ENCODE data around the gene GAS2L2.

The GAS2L2 gene

DNA sequence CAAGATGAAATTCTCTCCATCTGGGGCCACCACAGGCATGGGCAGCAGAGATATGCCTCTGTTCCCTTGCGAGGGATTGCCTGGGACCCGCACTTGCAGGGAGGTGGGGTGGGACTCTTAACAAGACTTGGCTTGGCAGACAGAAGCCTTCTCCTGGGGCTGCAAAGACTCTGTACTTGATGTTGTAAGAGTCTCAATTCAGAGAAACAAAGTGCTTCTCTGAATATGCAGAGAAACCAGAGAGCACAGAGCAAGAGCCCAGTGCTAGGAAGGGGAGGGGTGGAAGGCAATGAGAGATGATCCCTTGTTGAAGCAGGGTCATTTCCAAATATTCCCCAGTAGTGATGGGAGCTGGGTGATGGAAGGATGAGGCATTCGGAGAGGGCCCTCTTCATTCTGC is 40.2 kb upstream of the GAS2L2 start:
- H3K4me3 ChIP-seq: no peak overlapping the region
- no peak overlapping the region for H3K9ac ChIP-seq (ENCODE audit: insufficient read length)
- no peak for DNase-seq (ENCODE audit: low read depth, low spot score)
- no peaks in the 10 kb centered on the region for H3K36me3 ChIP-seq (ENCODE audit: insufficient read depth, low read length)
- no peaks in the 10 kb centered on the region for H3K9me3 ChIP-seq (ENCODE audit: low read depth, low read length)
- no peak overlapping the region for H3K27ac ChIP-seq
- no peak for TF ChIP-seq EZH2 (IDR thresholded peaks at IDR 0.05)
- no peak for TF ChIP-seq POLR2AphosphoS5 (IDR thresholded peaks at IDR 0.05; ENCODE audit: borderline replicate concordance, low read depth, low read length)
- TF ChIP-seq FOXP2 (optimal IDR thresholded peaks at IDR 0.05; ENCODE audit: control extremely low read depth, extremely low read length, insufficient read depth): no peak

DNA sequence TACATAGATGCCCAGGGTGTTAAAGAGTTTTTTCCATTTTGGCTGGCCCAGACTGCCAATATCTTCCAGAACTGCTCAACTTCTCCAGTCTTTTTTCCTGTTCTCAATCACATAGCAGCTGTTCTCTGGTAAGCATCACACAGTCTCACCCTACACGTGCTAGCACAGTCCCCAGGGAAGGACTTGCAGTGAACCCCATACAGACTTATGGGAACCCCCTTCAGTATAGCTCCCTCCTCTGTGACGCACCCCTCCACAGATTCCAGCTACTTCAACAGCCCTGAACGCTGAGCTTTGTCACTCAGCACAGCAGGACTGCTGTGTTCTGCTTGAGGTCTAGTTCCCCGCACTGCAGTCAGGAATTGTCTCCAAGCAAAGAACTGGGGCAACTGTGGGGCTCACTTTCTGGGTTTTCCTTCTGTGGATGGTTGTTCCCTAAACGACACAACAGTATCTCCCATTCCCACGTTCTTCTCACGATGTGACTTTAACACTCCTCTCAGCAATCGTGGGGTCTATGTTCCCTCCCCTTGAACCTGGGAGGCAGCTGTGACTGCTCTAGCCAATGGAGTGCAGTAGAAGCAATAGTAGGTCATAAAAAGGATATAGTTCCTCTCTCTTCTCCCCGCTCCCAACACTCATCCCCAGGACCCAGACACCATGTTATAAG is 38.8 kb upstream of the GAS2L2 start:
- Histone ChIP-seq H3K27ac (no peak overlapping the region), H3K9me3 (ENCODE audit: low read depth, low read length) (no peaks in the 10 kb centered on the region), H3K9ac (ENCODE audit: insufficient read length) (no peak overlapping the region), H3K36me3 (ENCODE audit: insufficient read depth, low read length) (no peaks in the 10 kb centered on the region), H3K4me3 (no peak overlapping the region)
- DNase-seq (ENCODE audit: low read depth, low spot score): no peak
- TF ChIP-seq POLR2AphosphoS5 (IDR thresholded peaks at IDR 0.05; ENCODE audit: borderline replicate concordance, low read depth, low read length) (no peak), EZH2 (IDR thresholded peaks at IDR 0.05) (no peak), FOXP2 (optimal IDR thresholded peaks at IDR 0.05; ENCODE audit: control extremely low read depth, extremely low read length, insufficient read depth) (no peak)

DNA sequence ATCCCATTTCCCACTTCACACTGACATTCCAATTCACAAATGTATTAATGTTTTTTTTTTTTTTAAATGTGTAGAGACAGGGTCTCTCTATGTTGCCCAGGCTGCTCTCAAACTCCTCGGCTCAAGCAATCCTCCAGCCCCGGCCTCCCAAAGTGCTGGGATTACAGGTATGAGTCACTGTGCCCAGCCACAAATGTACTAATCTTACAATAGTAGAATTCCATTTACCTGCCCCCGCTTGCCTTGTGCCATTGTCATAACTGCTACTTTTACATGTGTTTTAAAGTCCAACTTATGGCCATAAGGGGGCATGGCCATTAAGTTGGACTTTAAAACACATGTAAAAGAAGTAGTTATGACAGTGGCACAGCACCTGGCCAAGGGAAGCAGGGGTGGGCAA is 37.8 kb upstream of the GAS2L2 start:
- DNase-seq (ENCODE audit: low read depth, low spot score): no peak

DNA sequence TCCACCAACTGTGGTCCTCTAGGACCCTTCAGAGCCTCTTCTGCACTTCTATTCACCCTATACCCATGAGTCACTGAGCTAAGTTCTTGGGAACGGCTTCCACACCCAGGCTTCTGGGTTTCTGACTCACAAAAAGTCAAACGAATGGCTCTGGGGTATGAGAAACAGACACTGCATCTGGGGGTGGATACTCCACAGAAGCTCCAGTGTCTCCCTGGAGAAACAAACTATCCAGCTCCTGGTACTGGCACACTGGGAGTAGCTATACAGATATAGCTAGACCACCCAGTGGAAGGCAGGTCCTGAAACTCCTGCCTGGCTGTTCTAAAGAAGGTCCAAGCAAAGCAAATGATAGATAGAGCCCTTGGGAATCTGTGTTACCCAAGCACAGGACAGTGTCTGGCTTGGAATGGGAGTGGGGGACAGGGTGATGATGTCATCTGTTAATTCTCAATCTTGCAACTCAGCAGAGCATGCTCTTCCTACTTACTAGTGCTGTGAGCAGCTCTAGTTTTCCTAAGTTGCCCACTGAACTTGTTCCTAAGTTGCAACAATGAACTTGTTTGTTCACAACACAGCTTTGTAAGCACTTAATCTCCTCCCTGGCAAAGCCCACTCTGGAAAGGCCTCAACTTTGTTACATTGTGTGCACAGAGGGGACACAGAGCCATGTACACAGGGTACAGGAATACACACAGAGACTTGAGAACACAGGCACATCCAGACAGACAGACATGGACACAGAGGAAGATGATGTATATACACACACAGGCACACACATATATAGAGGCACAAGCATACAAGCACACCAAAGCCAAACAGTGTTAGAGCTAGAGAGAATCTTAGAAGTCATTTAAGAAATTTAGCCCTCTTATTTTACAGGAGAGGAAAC is 35.7 kb upstream of the GAS2L2 start:
- Histone ChIP-seq H3K9ac (ENCODE audit: insufficient read length) (no peak overlapping the region), H3K4me3 (no peak overlapping the region), H3K9me3 (ENCODE audit: low read depth, low read length) (no peaks in the 10 kb centered on the region), H3K36me3 (ENCODE audit: insufficient read depth, low read length) (no peaks in the 10 kb centered on the region), H3K27ac (no peak overlapping the region)
- DNase-seq (ENCODE audit: low read depth, low spot score): no peak
- TF ChIP-seq POLR2AphosphoS5 (IDR thresholded peaks at IDR 0.05; ENCODE audit: borderline replicate concordance, low read depth, low read length): no peak
- no peak for TF ChIP-seq EZH2 (IDR thresholded peaks at IDR 0.05)
- no peak for TF ChIP-seq FOXP2 (optimal IDR thresholded peaks at IDR 0.05; ENCODE audit: control extremely low read depth, extremely low read length, insufficient read depth)

More for the DNA sequence above, 37.8 kb upstream of the GAS2L2 start:
- TF ChIP-seq FOXP2 (optimal IDR thresholded peaks at IDR 0.05; ENCODE audit: control extremely low read depth, extremely low read length, insufficient read depth): no peak
- TF ChIP-seq EZH2 (IDR thresholded peaks at IDR 0.05): no peak
- TF ChIP-seq POLR2AphosphoS5 (IDR thresholded peaks at IDR 0.05; ENCODE audit: borderline replicate concordance, low read depth, low read length): no peak
- H3K36me3 ChIP-seq (ENCODE audit: insufficient read depth, low read length): no peaks in the 10 kb centered on the region
- no peaks in the 10 kb centered on the region for H3K9me3 ChIP-seq (ENCODE audit: low read depth, low read length)
- no peak overlapping the region for H3K4me3 ChIP-seq
- no peak overlapping the region for H3K9ac ChIP-seq (ENCODE audit: insufficient read length)
- H3K27ac ChIP-seq: no peak overlapping the region

DNA sequence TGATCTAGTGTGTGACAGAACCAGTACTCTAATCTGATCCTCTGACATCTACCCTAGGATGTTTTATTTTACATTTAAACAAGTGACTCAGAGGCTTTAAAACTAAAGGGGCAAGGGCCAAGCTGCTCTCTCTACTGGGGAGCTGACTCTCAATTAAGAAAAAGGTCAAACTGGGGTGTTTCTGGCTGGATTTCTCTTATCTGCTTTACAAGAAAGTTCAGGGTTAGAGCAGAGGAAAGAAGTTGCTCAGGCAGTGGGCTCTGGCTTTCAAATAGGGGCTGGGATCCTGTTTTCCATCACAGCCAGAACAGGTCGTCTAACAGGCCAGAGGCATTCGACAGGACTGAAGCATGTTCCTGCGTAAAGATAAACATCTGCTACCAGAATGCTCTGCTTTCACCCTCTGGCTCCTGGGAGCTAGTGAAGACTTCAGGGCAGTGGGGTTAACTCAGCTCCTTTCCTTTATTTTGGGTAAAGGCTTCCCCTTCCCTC is 33.9 kb upstream of the GAS2L2 start:
- no peaks in the 10 kb centered on the region for H3K36me3 ChIP-seq (ENCODE audit: insufficient read depth, low read length)
- DNase-seq (ENCODE audit: low read depth, low spot score): no peak
- no peaks in the 10 kb centered on the region for H3K9me3 ChIP-seq (ENCODE audit: low read depth, low read length)
- H3K27ac ChIP-seq: no peak overlapping the region
- no peak overlapping the region for H3K9ac ChIP-seq (ENCODE audit: insufficient read length)
- TF ChIP-seq POLR2AphosphoS5 (IDR thresholded peaks at IDR 0.05; ENCODE audit: borderline replicate concordance, low read depth, low read length): no peak
- TF ChIP-seq FOXP2 (optimal IDR thresholded peaks at IDR 0.05; ENCODE audit: control extremely low read depth, extremely low read length, insufficient read depth): no peak
- no peak overlapping the region for H3K4me3 ChIP-seq

DNA sequence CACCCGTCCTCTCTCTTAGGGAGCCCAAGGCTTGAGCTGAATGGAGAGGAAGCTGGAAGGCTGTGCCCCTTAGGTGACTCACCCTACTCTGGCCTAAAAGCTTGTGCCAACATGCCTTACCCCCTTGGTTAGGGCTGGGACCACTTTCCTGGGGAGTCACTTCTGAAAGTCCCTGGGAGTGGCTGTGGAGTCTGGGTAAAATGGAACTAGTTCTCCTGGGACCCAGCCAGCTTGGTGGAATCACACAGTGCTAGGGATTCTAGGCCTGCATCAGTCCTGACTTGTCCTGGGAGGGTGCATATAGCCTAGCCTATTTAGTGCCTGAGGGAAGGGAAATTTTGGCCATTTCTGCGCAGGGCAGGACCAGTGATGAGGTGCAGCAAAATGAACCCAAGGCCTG is 31.9 kb upstream of the GAS2L2 start:
- no peak overlapping the region for H3K9ac ChIP-seq (ENCODE audit: insufficient read length)
- H3K36me3 ChIP-seq (ENCODE audit: insufficient read depth, low read length): no peaks in the 10 kb centered on the region
- DNase-seq (ENCODE audit: low read depth, low spot score): no peak
- H3K9me3 ChIP-seq (ENCODE audit: low read depth, low read length): no peaks in the 10 kb centered on the region
- TF ChIP-seq POLR2AphosphoS5 (IDR thresholded peaks at IDR 0.05; ENCODE audit: borderline replicate concordance, low read depth, low read length): no peak
- TF ChIP-seq FOXP2 (optimal IDR thresholded peaks at IDR 0.05; ENCODE audit: control extremely low read depth, extremely low read length, insufficient read depth): no peak
- no peak for TF ChIP-seq EZH2 (IDR thresholded peaks at IDR 0.05)
- no peak overlapping the region for H3K4me3 ChIP-seq
- H3K27ac ChIP-seq: no peak overlapping the region

DNA sequence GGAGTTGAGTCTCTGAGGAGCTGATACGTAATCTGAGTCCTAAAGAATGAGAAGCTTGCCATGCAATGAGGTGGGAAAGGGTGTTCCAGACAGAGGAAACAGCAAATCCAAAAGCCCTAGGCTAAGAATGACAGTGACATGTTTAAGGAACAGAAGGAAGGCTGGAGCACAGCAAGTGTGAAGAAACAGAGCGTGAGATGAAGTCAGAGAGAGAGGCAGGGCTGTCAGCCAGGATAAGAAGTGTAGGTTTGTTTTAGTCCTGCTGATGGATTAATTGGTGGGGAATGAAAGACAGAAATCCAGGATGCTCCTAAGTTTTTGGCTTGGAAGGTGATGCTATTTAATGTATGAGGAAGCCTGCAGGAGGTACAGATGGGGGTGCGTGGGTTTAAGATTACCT is 27.9 kb upstream of the GAS2L2 start:
- TF ChIP-seq POLR2AphosphoS5 (IDR thresholded peaks at IDR 0.05; ENCODE audit: borderline replicate concordance, low read depth, low read length) (no peak), FOXP2 (optimal IDR thresholded peaks at IDR 0.05; ENCODE audit: control extremely low read depth, extremely low read length, insufficient read depth) (no peak), EZH2 (IDR thresholded peaks at IDR 0.05) (no peak)
- H3K27ac ChIP-seq: no peak overlapping the region
- H3K9ac ChIP-seq (ENCODE audit: insufficient read length): no peak overlapping the region
- no peak for DNase-seq (ENCODE audit: low read depth, low spot score)
- no peaks in the 10 kb centered on the region for H3K9me3 ChIP-seq (ENCODE audit: low read depth, low read length)
- no peak overlapping the region for H3K4me3 ChIP-seq
- no peaks in the 10 kb centered on the region for H3K36me3 ChIP-seq (ENCODE audit: insufficient read depth, low read length)

DNA sequence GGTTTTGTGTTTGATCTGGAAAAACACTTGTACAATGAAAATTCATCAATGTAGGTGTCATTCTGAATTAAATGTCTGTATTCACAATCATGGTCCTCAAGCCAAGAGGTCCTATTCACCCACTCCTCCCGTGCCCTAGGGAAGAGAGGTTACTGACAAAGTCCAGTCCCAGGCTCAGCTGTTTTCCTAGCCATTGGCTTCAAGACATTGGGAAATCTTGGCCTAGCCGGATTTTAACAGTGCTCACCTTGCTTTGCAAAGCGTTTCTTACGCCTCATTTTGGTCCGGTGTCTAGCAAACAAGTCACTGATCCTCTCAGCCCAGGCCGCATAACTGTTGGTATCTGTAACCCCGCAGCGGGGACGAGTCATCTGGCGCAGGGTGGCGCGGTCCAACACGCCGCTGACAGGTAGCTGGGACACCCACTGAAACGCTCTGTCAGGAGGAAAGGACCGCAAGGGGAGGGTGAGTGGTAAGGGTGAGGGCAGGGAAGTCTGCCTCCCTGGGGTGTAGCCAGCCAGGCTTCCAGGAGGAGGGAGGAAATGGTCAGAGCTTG is 25.7 kb upstream of the GAS2L2 start:
- H3K27ac ChIP-seq: peak overlapping the region; percentile 46; the same call in 1 of the 2 replicates
- H3K9ac ChIP-seq (ENCODE audit: insufficient read length): peak overlapping the region; percentile 21
- H3K9me3 ChIP-seq (ENCODE audit: low read depth, low read length): no peaks in the 10 kb centered on the region
- peak overlapping the region; percentile 35; the same call in 1 of the 2 replicates for H3K4me3 ChIP-seq
- H3K36me3 ChIP-seq (ENCODE audit: insufficient read depth, low read length): no peaks in the 10 kb centered on the region
- DNase-seq (ENCODE audit: low read depth, low spot score): no peak
- no peak for TF ChIP-seq POLR2AphosphoS5 (IDR thresholded peaks at IDR 0.05; ENCODE audit: borderline replicate concordance, low read depth, low read length)
- no peak for TF ChIP-seq FOXP2 (optimal IDR thresholded peaks at IDR 0.05; ENCODE audit: control extremely low read depth, extremely low read length, insufficient read depth)
- TF ChIP-seq EZH2 (IDR thresholded peaks at IDR 0.05): no peak

Measured in SK-N-MC (cell line).